ENCODE data around the gene DLL3.

DLL3 gene

GRCh38 chr19:39532233-39533002, 33.7 kb downstream of the DLL3 start, which contains the start of gene EID2B:
TSS of gene EID2B (minus strand) at chr19:39532852. CDS start at chr19:39532802, 50 bp downstream.
- ATAC-seq = peak; percentile 97
- no peak for TF ChIP-seq ZNF565 (CRISPR knock-in tag; conservative IDR thresholded peaks at IDR 0.05; ENCODE audit: low read depth)
- no peak for TF ChIP-seq OSR1 (CRISPR knock-in tag; IDR thresholded peaks at IDR 0.05)
- TF ChIP-seq PPARA (CRISPR knock-in tag; IDR thresholded peaks at IDR 0.05; ENCODE audit: borderline replicate concordance) = no peak

- peak; percentile 17 for ATAC-seq
- TF ChIP-seq ZC3H10 (CRISPR knock-in tag; IDR thresholded peaks at IDR 0.05) = no peak
- TF ChIP-seq ZNF565 (CRISPR knock-in tag; conservative IDR thresholded peaks at IDR 0.05; ENCODE audit: low read depth) = no peak
- TF ChIP-seq ZFP30 (CRISPR knock-in tag; IDR thresholded peaks at IDR 0.05) = no peak
- no peak for TF ChIP-seq CSRNP3 (CRISPR knock-in tag; IDR thresholded peaks at IDR 0.05)
- no peak for TF ChIP-seq PATZ1 (CRISPR knock-in tag; IDR thresholded peaks at IDR 0.05; ENCODE audit: borderline replicate concordance)
- TF ChIP-seq PPARA (CRISPR knock-in tag; IDR thresholded peaks at IDR 0.05; ENCODE audit: borderline replicate concordance) = no peak
- TF ChIP-seq TCF4 (CRISPR knock-in tag; IDR thresholded peaks at IDR 0.05; ENCODE audit: borderline replicate concordance) = no peak
- no peak for TF ChIP-seq BACH2 (CRISPR knock-in tag; IDR thresholded peaks at IDR 0.05; ENCODE audit: borderline replicate concordance)
These were observed 34.3 kb downstream of the DLL3 start for GRCh38 chr19:39533003-39533512.

DNA sequence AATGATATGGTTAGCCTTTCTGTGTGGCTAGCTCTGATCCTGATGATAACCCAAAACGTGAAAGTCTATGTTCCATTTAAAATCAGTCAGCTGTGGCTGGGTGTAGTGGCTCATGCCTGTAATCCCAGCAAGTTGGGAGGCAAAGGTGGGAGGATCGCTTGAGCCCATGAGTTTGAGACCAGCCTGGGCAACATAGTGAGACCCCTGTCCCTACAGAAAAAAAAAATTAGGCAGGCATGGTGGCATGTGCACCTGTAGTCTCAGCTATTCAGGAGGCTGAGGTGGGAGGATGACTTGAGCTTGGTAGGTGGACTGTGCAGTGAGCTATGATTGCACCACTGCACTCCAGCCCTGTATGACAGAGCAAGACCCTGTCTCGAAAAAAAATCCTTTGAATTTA, 35.0 kb downstream of the DLL3 start:
- no peak for TF ChIP-seq ARNTL (CRISPR knock-in tag; IDR thresholded peaks at IDR 0.05; ENCODE audit: borderline replicate concordance, low read depth)
- TF ChIP-seq ZNF8 (CRISPR knock-in tag; IDR thresholded peaks at IDR 0.05) = no peak
- no peak for TF ChIP-seq SNAI2 (CRISPR knock-in tag; IDR thresholded peaks at IDR 0.05)
- TF ChIP-seq PPARA (CRISPR knock-in tag; IDR thresholded peaks at IDR 0.05; ENCODE audit: borderline replicate concordance) = no peak
- no peak for TF ChIP-seq ZNF70 (CRISPR knock-in tag; IDR thresholded peaks at IDR 0.05)
- no peak for TF ChIP-seq TOX (CRISPR knock-in tag; IDR thresholded peaks at IDR 0.05; ENCODE audit: borderline replicate concordance)
- TF ChIP-seq, protein P1, sequence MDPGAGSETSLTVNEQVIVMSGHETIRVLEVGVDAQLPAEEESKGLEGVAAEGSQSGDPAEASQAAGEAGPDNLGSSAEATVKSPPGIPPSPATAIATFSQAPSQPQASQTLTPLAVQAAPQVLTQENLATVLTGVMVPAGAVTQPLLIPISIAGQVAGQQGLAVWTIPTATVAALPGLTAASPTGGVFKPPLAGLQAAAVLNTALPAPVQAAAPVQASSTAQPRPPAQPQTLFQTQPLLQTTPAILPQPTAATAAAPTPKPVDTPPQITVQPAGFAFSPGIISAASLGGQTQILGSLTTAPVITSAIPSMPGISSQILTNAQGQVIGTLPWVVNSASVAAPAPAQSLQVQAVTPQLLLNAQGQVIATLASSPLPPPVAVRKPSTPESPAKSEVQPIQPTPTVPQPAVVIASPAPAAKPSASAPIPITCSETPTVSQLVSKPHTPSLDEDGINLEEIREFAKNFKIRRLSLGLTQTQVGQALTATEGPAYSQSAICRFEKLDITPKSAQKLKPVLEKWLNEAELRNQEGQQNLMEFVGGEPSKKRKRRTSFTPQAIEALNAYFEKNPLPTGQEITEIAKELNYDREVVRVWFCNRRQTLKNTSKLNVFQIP (CRISPR knock-in tag; IDR thresholded peaks at IDR 0.05; ENCODE audit: borderline replicate concordance, low read depth) = no peak
- TF ChIP-seq GLIS3 (CRISPR knock-in tag; IDR thresholded peaks at IDR 0.05) = no peak
- no peak for TF ChIP-seq CSDC2 (CRISPR knock-in tag; IDR thresholded peaks at IDR 0.05)
- no peak for TF ChIP-seq CSRNP3 (CRISPR knock-in tag; IDR thresholded peaks at IDR 0.05)
- no peak for TF ChIP-seq CREB5 (CRISPR knock-in tag; IDR thresholded peaks at IDR 0.05; ENCODE audit: low read depth)
- TF ChIP-seq ZC3H10 (CRISPR knock-in tag; IDR thresholded peaks at IDR 0.05) = no peak
- no peak for TF ChIP-seq OSR1 (CRISPR knock-in tag; IDR thresholded peaks at IDR 0.05)
- TF ChIP-seq ZNF565 (CRISPR knock-in tag; conservative IDR thresholded peaks at IDR 0.05; ENCODE audit: low read depth) = no peak
- TF ChIP-seq PATZ1 (CRISPR knock-in tag; IDR thresholded peaks at IDR 0.05; ENCODE audit: borderline replicate concordance) = no peak
- TF ChIP-seq BACH2 (CRISPR knock-in tag; IDR thresholded peaks at IDR 0.05; ENCODE audit: borderline replicate concordance) = no peak
- no peak for TF ChIP-seq TCF4 (CRISPR knock-in tag; IDR thresholded peaks at IDR 0.05; ENCODE audit: borderline replicate concordance)
- TF ChIP-seq ESRRG (CRISPR knock-in tag; IDR thresholded peaks at IDR 0.05) = no peak
- ATAC-seq = no peak
